DOHH2 (cell line): ENCODE data around the gene MMRN2.

Experiments
- EZH2phosphoT487 ChIP-seq: fragments of 200-600 bp; sonication (generic); IDR thresholded peaks from 2 replicates; pipeline ENCODE4 v1.6.1; 2017; ENCODE audit warnings: borderline replicate concordance, mild to moderate bottlenecking, antibody characterized with exemption, low read length, moderate library complexity, mixed read lengths
- TF ChIP-seq, protein P1 (sequence below): fragments of 200-600 bp; sonication (generic); IDR thresholded peaks from one replicate; pipeline ENCODE4 v1.5.1; 2014; ENCODE audit warnings: antibody characterized with exemption, mild to moderate bottlenecking, low read depth, low read length; ENCODE audit not compliant: poor library complexity, severe bottlenecking

DNA sequence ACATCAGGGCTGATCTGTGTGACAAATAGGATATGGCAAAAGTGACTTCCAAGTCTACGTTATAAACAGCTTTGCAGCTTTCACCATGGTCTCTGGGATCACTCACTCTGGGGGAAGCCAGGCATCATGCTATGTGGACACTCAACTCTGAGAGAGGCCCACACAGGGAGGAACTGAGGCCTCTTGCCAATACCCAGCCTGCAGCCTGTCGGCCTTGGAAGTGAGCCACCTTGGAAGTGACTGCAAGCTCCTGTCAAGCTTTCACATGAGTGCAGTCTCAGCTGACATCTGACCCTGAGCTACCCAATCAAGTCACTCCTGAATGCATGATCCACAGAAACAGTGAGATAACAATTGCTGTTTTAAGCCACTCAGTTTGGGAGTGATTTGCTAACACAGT, 56.5 kb downstream of the MMRN2 start:
- TF ChIP-seq, protein P1, sequence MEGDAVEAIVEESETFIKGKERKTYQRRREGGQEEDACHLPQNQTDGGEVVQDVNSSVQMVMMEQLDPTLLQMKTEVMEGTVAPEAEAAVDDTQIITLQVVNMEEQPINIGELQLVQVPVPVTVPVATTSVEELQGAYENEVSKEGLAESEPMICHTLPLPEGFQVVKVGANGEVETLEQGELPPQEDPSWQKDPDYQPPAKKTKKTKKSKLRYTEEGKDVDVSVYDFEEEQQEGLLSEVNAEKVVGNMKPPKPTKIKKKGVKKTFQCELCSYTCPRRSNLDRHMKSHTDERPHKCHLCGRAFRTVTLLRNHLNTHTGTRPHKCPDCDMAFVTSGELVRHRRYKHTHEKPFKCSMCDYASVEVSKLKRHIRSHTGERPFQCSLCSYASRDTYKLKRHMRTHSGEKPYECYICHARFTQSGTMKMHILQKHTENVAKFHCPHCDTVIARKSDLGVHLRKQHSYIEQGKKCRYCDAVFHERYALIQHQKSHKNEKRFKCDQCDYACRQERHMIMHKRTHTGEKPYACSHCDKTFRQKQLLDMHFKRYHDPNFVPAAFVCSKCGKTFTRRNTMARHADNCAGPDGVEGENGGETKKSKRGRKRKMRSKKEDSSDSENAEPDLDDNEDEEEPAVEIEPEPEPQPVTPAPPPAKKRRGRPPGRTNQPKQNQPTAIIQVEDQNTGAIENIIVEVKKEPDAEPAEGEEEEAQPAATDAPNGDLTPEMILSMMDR: no peak
- no peak for TF ChIP-seq EZH2phosphoT487
